ENCODE results near the gene EIF4G2.
"Not testable (repeated sequence)": the region's sequence is repeated elsewhere in the genome, so short reads cannot be mapped to it uniquely, and the experiment has no call there.

Gene EIF4G2

DNA sequence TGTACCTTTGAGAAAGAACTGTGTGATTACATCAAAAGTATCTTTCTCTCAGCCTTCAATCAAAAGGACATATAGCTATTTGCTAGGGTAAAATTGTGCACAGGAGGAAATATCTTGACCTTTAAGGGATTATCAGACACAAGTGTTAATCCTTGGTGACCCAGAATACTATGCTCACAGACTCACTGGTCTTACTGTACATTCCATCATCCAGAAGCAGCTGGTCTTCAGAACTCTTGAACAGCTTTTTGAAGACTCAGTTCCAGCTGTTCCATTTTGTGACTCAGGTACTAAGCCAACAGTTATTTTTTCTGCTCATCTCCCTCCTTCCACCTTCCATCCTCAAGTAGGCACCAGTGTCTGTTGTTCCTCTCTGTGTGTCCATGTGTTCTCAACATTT is 29.4 kb upstream of the EIF4G2 start:
- Histone ChIP-seq H3K36me3 (no peaks in the 10 kb centered on the region), H3K9me3 (no peaks in the 10 kb centered on the region), H3K4me1 (no peaks in the 10 kb centered on the region), H3K27me3 (no peaks in the 10 kb centered on the region), H3K4me3 (ENCODE audit: low read depth, low read length) (no peak overlapping the region)
- DNase-seq = no peak
- TF ChIP-seq, protein P1, sequence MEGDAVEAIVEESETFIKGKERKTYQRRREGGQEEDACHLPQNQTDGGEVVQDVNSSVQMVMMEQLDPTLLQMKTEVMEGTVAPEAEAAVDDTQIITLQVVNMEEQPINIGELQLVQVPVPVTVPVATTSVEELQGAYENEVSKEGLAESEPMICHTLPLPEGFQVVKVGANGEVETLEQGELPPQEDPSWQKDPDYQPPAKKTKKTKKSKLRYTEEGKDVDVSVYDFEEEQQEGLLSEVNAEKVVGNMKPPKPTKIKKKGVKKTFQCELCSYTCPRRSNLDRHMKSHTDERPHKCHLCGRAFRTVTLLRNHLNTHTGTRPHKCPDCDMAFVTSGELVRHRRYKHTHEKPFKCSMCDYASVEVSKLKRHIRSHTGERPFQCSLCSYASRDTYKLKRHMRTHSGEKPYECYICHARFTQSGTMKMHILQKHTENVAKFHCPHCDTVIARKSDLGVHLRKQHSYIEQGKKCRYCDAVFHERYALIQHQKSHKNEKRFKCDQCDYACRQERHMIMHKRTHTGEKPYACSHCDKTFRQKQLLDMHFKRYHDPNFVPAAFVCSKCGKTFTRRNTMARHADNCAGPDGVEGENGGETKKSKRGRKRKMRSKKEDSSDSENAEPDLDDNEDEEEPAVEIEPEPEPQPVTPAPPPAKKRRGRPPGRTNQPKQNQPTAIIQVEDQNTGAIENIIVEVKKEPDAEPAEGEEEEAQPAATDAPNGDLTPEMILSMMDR (IDR thresholded peaks at IDR 0.05; ENCODE audit: low read depth, low read length) = no peak

DNA sequence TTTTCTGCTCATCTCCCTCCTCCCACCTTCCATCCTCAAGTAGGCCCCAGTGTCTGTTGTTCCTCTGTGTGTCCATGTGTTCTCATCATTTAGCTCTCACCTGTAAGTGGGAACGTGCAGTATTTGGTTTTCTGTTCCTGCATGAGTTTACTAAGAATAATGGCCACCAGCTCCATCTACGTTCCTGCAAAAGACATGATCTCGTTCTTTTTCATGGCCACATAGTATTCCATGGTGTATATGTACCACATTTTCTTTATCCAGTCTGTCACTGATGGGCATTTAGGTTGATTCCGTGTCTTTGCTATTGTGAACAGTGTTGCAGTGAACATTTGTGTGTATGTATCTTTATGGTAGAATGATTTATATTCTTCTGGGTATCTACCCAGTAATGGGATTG is 28.2 kb upstream of the EIF4G2 start:
- H3K27me3 ChIP-seq; H3K9me3 ChIP-seq; H3K4me1 ChIP-seq; H3K36me3 ChIP-seq; H3K4me3 ChIP-seq (ENCODE audit: low read depth, low read length); DNase-seq: not testable (repeated sequence)

DNA sequence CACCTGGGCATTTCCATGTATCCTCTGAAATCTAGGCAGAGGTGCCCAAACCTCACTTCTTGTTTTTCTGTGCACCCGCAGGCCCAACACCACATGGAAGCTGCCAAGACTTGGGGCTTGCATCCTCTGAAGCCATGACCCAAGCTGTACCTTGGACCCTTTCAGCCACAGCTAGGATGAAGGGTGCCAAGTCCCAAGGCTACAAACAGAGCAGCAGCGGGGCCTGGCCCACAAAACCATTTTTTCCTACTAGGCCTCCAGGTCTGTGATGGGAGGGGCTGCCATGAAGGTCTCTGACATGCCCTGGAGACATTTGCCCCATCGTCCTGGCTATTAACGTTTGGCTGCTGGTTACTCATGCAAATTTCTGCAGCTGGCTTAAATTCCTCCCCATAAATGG is 20.4 kb upstream of the EIF4G2 start:
- Histone ChIP-seq H3K9me3 (no peaks in the 10 kb centered on the region), H3K36me3 (no peaks in the 10 kb centered on the region), H3K4me1 (no peaks in the 10 kb centered on the region), H3K27me3 (no peaks in the 10 kb centered on the region), H3K4me3 (ENCODE audit: low read depth, low read length) (no peak overlapping the region)
- TF ChIP-seq, protein P1 (IDR thresholded peaks at IDR 0.05; ENCODE audit: low read depth, low read length) = no peak
- DNase-seq = no peak

DNA sequence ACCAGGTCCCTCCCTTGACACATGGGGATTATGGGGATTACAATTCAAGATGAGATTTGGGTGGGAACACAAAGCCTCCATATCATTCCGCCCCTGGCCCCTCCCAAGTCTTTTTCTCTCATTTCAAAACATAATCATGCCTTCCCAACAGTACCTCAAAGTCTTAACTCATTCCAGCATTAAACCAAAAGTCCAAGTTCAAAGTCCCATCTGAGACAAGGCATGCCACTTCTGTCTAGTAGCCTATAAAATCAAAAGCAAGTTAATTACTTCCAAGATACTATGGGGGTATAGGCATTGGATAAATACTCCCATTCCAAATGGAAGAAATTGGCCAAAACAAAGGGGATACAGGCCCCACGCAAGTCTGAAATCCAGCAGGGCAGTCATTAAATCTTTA is 19.7 kb upstream of the EIF4G2 start:
- Histone ChIP-seq H3K36me3 (no peaks in the 10 kb centered on the region), H3K4me1 (no peaks in the 10 kb centered on the region), H3K9me3 (no peaks in the 10 kb centered on the region), H3K27me3 (no peaks in the 10 kb centered on the region), H3K4me3 (ENCODE audit: low read depth, low read length) (no peak overlapping the region)
- no peak for DNase-seq
- TF ChIP-seq, protein P1 (IDR thresholded peaks at IDR 0.05; ENCODE audit: low read depth, low read length) = no peak

DNA sequence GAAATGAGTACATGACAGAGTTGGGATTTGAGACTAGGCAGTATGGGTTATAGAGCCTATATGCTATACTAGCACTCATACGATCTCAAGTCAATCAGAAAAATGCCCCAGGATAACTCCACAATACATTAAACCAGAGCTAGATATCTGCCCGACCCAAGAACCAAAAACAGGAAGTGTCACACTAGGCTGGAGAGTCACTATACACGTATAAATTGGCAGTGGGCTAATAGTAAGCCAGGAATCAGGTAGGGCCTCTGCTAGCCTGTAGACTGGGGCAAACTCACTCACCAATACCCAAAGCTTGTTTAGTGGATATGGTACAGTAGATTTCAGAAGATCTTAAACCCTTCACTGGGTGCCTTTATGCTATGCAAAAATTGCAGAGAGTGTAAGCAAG is 16.2 kb upstream of the EIF4G2 start:
- Histone ChIP-seq H3K4me3 (ENCODE audit: low read depth, low read length) (no peak overlapping the region), H3K4me1 (no peaks in the 10 kb centered on the region), H3K36me3 (no peaks in the 10 kb centered on the region), H3K27me3 (no peaks in the 10 kb centered on the region), H3K9me3 (no peaks in the 10 kb centered on the region)
- TF ChIP-seq, protein P1 (IDR thresholded peaks at IDR 0.05; ENCODE audit: low read depth, low read length) = no peak
- DNase-seq = no peak

DNA sequence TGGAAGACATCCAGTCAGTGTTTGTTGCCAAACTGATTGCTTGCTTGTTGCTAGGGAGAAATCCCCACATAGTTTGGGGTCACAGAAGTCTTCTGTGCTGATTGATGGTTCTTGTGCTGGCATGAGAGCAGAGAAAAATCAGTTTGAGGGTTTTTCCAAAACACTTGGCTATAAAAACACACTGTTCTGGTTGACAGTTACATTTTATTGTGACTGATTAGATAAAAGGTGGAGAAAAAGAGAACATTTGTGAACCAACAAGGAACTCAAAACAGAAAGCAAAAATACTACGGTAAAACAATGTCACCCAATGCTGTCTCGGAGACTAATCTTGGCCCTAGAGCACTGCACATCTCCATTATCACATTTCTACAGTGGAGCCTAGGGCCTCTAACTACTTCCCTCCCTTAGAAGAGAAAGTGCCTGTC is 14.4 kb upstream of the EIF4G2 start:
- no peaks in the 10 kb centered on the region for H3K27me3 ChIP-seq
- H3K36me3 ChIP-seq = no peaks in the 10 kb centered on the region
- DNase-seq = no peak
- no peaks in the 10 kb centered on the region for H3K9me3 ChIP-seq
- TF ChIP-seq, protein P1 (IDR thresholded peaks at IDR 0.05; ENCODE audit: low read depth, low read length) = no peak
- H3K4me3 ChIP-seq (ENCODE audit: low read depth, low read length) = no peak overlapping the region
- H3K4me1 ChIP-seq = no peaks in the 10 kb centered on the region

DNA sequence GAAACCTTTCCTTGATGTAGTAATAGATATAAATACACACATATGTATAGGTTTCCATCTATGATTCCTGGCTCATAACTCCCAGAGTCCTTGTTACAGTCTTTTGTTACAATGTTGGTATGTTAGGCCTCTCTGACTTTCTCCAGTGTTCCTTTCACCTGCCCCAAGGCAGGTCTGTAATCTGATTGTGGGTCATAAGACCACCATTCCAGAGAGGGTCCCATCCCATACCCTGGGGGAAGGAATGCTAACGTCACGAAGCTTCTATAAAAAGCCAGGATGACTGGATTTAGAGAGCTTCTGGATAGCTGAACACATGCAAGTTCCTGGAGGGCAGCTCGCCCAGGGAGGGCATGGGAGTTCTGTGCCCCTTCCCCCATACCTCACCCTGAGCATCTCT is 13.8 kb upstream of the EIF4G2 start:
- not testable (repeated sequence) for H3K9me3 ChIP-seq; H3K4me1 ChIP-seq; H3K27me3 ChIP-seq; H3K4me3 ChIP-seq (ENCODE audit: low read depth, low read length); H3K36me3 ChIP-seq; DNase-seq

Data from BE2C (cell line).